ENCODE results near the gene CTDSPL.

CTDSPL gene

GRCh38 chr3:37916685-37917084 is 55.0 kb downstream of the CTDSPL start:
- no peak for DNase-seq (ENCODE audit: low read depth)

- DNase-seq (ENCODE audit: low read depth): no peak
Measured at GRCh38 chr3:37918627-37919026, 56.9 kb downstream of the CTDSPL start.

- DNase-seq (ENCODE audit: low read depth): no peak
Measured at GRCh38 chr3:37920156-37920699, 58.5 kb downstream of the CTDSPL start.

DNA sequence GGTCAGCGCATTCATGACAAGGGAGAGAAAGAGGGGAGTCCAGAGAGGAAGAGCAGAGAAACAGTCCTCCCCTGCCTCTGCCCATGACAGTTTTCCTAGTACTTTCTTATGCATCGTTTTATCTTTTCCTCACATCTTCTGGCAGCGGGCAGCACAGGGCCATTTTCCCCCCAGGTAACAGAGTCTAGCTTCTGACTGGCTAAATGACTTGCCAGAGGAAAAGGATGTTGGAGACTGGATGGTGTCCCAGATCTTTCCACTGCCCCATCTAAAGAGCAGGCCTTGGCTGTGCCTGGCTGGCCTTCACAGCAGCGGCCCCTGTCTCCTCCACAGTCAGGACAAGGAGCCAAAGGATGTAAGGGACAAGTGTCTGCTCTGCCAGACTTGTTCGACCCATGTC is 59.3 kb downstream of the CTDSPL start:
- no peak for DNase-seq (ENCODE audit: low read depth)

DNA sequence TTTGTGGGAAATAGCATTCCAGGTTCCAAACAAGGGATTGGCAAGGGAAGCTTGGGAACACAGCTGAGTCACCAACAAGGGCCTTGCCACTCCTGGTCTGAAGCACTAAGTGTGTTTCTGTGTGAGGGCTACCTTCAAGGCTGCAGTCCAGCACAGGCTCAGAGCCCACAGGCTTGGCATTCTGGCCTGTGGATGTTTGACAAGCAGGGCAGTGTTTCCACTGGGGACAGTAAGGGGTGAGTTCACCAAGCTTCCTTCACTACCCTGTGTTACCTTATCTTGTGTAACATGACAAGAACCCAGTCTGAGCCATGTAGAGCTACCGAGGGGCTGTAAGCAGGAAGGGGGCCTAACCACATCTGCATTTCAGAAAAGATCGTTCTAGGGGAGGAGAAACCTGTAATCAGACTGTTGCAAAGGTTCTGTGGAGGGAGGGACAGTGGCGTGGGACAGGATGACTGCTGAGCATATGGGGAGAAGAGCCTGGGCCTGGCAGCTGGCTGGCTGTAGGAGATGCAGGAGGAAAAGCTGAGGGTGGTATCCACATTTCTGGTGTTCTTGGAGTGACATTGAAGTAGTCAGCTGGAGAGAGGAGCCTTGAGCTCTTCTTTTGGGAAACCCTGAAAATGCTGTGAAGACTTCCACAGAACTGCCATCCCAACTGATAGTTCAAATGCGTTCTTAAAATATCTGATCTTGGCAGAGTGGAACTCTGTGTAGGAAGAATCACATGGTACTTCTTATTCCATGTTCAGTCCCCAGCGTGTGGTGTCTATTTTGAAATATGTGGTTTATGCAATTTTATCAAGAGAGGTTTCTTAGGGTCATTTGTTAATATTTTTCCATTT is 61.3 kb downstream of the CTDSPL start:
- no peak for DNase-seq (ENCODE audit: low read depth)

DNA sequence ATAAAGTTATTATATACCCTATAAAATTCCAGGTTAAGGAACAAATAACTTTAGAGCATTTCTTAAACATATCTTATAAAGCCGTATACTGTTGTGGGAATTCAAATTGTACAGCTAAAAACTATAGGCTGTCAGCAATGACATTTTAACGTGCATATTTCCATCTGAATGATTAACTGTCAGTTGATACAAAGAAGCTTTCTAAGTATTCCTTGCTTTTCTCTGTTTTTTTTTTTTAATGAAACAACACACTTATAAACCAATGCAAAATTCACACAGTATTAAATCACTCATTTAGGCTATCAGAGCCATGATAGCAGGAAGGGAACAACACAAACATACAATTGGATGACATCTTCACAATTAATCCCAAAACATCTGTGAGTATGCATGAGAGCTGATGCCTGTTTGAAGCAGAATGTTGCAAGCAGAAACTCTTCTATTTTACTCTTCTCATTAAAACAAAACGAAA is 61.9 kb downstream of the CTDSPL start:
- no peak for DNase-seq (ENCODE audit: low read depth)

GRCh38 chr3:37924453-37924852 is 62.8 kb downstream of the CTDSPL start:
- no peak for DNase-seq (ENCODE audit: low read depth)

DNA sequence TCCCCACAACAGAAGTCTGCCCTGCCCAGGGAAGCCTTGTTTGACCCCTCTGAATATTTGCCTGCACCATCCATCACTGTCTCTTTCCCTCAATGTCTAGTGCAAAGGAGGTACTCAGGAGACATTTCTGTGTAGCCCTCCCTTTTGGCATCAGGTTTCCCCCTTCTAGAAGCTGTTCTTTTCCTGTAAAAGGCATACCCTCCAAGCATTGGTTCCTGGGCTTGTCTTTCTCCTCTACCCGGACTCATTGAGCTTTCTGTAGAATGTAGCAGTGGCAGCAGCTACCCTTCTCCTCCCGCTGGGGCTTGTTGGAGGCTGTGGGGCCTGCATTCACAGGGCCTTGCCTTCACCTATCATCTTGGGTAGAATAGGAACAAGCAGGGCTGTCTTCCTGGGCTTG is 63.5 kb downstream of the CTDSPL start:
- DNase-seq (ENCODE audit: low read depth): no peak

GRCh38 chr3:37926611-37927010 is 64.9 kb downstream of the CTDSPL start:
- DNase-seq (ENCODE audit: low read depth): no peak

- no peak for DNase-seq (ENCODE audit: low read depth)
Measured at GRCh38 chr3:37930495-37930894, 68.8 kb downstream of the CTDSPL start.

DNA sequence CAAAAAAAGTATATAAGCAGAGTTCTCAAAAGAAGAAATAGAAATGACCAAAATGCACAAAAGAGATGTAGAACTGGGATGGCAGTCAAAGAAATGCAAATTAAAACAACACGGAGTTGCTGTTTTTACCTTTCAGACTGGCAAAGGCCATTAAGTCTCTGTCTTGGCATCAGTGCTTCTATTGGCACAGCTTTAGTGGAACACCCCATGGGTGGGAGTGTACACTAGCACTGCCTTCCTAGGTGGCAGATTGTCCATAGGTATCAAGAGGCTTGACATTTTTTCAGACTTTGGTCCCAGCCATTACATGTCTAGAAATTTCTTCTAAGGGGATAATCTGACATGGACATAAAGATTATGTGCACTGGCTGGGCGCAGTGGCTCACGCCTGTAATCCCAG is 70.8 kb downstream of the CTDSPL start:
- DNase-seq (ENCODE audit: low read depth): no peak

- DNase-seq (ENCODE audit: low read depth): no peak
Measured at GRCh38 chr3:37934631-37935289, 73.1 kb downstream of the CTDSPL start.

DNA sequence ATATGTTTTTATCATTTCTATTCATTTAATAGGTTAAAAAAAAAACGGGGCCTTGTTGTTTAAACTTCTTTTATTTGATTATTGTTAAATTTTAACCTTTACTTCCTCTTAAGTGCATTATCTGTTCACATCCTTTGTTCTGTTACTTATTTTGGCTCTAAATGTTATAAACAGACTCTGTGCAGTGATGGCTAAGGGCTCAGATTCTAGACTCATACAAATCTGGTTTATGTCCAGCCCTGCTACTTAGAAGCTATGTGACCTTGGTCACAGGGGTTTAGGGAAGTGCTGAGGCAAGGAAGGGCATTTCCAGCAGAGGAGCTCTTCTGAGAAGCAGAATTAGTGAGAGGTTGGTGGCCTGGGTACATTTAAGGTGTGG is 73.6 kb downstream of the CTDSPL start:
- no peak for DNase-seq (ENCODE audit: low read depth)

GRCh38 chr3:37935756-37936666 is 74.3 kb downstream of the CTDSPL start:
- no peak for DNase-seq (ENCODE audit: low read depth)

DNA sequence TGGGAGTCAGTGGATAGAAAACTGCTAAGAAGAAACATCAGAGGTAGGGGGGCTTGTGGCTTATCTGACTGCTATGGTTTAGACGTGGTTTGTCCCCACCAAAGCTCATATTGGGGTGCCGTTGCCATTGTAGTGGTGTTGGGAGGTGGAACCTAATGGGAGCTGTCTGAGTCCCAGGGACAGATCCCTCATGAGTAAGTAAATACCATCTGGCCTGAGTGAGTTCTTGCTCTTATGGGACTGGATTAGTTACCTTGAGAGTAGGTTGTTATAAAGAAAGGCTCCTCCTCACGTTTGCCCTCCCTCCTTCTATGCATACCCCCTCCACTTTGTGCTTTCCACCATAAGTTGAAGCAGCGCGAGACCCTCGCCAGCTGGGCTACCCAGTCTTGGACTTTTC is 75.5 kb downstream of the CTDSPL start:
- no peak for DNase-seq (ENCODE audit: low read depth)

DNA sequence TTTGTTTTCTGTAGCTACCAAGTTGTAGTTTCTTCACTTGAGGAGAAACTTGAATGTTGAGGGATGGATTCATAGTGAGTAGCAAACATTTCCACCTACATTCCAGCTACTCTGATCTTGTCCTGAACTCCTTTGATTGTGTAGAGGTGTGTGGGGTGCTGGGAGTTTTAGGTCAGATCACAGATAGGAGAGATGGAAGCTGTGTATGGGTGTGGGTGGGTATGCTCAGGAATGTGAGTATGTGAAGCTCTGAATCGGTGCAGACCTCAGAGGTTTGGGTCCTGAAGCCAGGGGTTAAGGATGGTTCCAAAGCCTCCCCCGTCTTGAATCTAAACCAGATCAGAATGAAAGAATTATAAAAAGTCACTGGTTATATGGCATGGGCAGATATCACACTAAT is 76.3 kb downstream of the CTDSPL start:
- no peak for DNase-seq (ENCODE audit: low read depth)

DNA sequence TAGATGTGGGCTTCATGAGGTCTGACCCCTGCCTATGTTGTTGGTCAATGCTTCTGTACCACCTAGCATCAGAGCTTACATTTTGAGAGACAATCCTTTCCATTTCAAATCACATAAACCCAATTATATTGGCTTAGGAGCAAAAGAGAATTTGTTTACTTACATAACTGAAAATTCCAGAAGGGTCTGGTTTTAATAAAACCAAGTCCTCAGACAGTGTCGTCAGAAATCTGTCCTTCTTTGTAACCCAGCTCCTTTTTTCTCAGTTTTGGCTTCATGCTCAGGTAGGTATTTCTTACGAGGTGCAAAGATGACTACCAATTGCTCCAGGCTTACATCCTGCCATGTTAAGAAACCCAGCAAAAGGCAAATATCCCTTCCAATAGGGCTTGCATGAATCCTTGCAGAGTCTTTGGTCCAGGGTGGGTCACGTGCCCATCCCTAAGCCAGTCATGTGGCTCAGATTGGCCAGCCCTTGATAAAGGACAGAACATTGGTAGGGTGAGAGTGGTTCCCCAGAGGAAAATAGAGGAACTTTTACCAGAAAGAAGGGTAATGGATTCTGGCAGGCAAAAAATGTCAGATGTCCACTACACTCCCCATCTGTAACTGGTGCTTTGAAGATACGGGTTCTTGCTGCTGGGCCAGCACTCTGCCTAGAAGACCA is 78.7 kb downstream of the CTDSPL start:
- no peak for DNase-seq (ENCODE audit: low read depth)

GRCh38 chr3:37941608-37942508 is 80.2 kb downstream of the CTDSPL start:
- DNase-seq (ENCODE audit: low read depth): no peak

DNA sequence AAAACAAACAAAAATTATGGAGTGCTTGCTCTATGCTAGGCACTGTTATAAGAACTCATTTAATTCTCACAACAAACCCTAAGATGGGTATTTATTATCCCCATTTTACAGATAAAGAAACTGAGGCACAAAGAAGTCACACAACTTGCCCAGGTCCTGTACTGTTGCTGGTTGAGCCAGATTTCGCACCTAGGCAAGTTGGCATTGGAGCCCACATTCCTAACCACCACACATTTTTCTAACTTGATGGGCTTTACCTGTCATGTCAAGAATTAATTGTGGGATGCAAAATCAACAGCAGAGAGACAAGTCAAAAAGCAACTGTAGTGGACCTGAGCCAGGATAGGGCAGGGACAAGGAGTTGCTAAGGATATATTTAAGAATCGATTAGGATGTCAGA is 81.0 kb downstream of the CTDSPL start:
- no peak for DNase-seq (ENCODE audit: low read depth)

DNA sequence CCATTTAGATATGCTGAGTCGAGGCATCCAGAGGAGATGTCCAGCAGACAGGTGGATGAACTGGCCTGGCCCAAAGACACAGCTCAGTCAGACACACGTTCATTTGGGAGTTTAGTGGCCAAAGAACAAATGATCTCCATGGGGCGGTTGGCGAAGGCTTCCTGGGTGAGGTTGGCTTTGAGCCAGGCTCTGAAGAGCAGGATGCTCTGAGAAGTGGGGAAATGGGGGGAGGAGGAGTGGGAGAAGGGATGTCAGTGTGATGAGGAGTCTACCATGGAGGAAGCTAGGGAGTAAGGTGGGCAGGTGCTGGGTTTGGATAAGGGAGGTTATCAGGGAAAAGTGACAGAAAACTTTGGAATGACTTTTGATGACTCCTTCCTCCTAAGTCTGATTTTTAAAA is 81.4 kb downstream of the CTDSPL start:
- DNase-seq (ENCODE audit: low read depth): no peak

Data from stimulated activated CD8-positive, alpha-beta memory T cell treated with anti-CD3 and anti-CD28 coated beads, Interleukin-7, amount 100 ng/mL, for 24 hours (primary cell).